ENCODE results near the gene ATP9B.

DNA sequence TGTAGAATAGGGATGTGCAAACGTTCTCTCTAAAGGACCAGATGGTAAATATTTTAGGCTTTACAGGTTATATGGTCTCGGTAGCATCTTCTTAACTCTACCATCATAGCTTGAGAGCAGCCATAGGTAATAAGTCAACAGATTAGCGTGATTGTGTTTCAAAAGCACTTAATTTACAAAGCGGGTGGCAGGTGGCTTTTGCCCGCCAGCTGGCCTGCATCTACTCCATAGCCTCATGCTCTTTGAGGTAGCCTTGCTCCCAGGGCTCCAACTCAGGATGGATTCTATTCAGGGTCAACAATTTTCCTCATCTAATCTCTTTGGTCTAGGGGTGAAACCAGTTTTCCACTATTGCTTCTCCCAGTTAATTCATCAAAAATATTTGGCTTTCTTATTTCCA lies 5.0 kb upstream of the ATP9B start:
- TF ChIP-seq, protein P1, sequence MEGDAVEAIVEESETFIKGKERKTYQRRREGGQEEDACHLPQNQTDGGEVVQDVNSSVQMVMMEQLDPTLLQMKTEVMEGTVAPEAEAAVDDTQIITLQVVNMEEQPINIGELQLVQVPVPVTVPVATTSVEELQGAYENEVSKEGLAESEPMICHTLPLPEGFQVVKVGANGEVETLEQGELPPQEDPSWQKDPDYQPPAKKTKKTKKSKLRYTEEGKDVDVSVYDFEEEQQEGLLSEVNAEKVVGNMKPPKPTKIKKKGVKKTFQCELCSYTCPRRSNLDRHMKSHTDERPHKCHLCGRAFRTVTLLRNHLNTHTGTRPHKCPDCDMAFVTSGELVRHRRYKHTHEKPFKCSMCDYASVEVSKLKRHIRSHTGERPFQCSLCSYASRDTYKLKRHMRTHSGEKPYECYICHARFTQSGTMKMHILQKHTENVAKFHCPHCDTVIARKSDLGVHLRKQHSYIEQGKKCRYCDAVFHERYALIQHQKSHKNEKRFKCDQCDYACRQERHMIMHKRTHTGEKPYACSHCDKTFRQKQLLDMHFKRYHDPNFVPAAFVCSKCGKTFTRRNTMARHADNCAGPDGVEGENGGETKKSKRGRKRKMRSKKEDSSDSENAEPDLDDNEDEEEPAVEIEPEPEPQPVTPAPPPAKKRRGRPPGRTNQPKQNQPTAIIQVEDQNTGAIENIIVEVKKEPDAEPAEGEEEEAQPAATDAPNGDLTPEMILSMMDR (conservative IDR thresholded peaks at IDR 0.05), result no peak
- no peak for TF ChIP-seq ZFX (IDR thresholded peaks at IDR 0.05)
